Mesenchymal stem cell (in vitro differentiated cells and primary cell): ENCODE results near the gene CFAP97D1.

ENCODE experiments used
- DNase-seq: peaks from one replicate; pipeline ENCODE4 v3.0.0-alpha.2; 2013
- H2AFZ ChIP-seq: one replicate; pipeline ENCODE4 v1.6.1; 2013; ENCODE audit warnings: low read depth, mild to moderate bottlenecking, control low read depth, inconsistent platforms, low read length, moderate library complexity
- H2AK5ac ChIP-seq: 2 replicates; pipeline ENCODE4 v1.6.1; 2013; ENCODE audit warnings: low read length, moderate library complexity, mild to moderate bottlenecking, inconsistent platforms; ENCODE audit not compliant: severe bottlenecking
- H2BK120ac ChIP-seq: one replicate; pipeline ENCODE4 v1.6.1; 2013; ENCODE audit warnings: low read depth, mild to moderate bottlenecking, inconsistent platforms, low read length, moderate library complexity
- H2BK12ac ChIP-seq, 2 experiments: one replicate each; pipeline ENCODE4 v1.6.1; 2013; ENCODE audit warnings: inconsistent platforms in 2 of 2, low read length in 2 of 2, mild to moderate bottlenecking in 2 of 2, moderate library complexity in 2 of 2, control low read depth in 1 of 2
- H2BK15ac ChIP-seq: one replicate; pipeline ENCODE4 v1.6.1; 2013; ENCODE audit warnings: mild to moderate bottlenecking, low read depth, inconsistent platforms; ENCODE audit not compliant: poor library complexity, severe bottlenecking
- H2BK5ac ChIP-seq: 2 replicates; pipeline ENCODE4 v1.6.1; 2013; ENCODE audit warnings: low read depth, mild to moderate bottlenecking, low read length, control low read depth, inconsistent platforms; ENCODE audit not compliant: poor library complexity, severe bottlenecking
- H3K14ac ChIP-seq, 2 experiments: one replicate each; pipeline ENCODE4 v1.6.1; 2013; ENCODE audit warnings: inconsistent platforms in 2 of 2, low read length in 2 of 2, control low read depth in 1 of 2, mild to moderate bottlenecking in 1 of 2, moderate library complexity in 1 of 2
- H3K18ac ChIP-seq, 2 experiments: one replicate each; pipeline ENCODE4 v1.6.1; 2013; ENCODE audit warnings: inconsistent platforms in 2 of 2, low read length in 2 of 2, control low read depth in 1 of 2, low read depth in 1 of 2, mild to moderate bottlenecking in 1 of 2
- H3K23ac ChIP-seq, 2 experiments: one replicate each; pipeline ENCODE4 v1.6.1; 2013; ENCODE audit warnings: inconsistent platforms in 2 of 2, low read length in 2 of 2, mild to moderate bottlenecking in 2 of 2, moderate library complexity in 2 of 2, control low read depth in 1 of 2
- H3K27ac ChIP-seq: 2 replicates; pipeline ENCODE4 v1.5.1; 2013; ENCODE audit warnings: mild to moderate bottlenecking, moderate library complexity, low read length, control low read depth, inconsistent platforms; ENCODE audit not compliant: poor library complexity, severe bottlenecking
- H3K27me3 ChIP-seq, 2 experiments: 2 replicates each; pipeline versions ENCODE4 v1.6.1 to v1.7.0; 2013; ENCODE audit warnings: low read length in 2 of 2, mild to moderate bottlenecking in 2 of 2, moderate library complexity in 2 of 2, control low read depth in 1 of 2, inconsistent platforms in 1 of 2; ENCODE audit not compliant: control insufficient read depth in 1 of 2, insufficient read depth in 1 of 2
- H3K36me3 ChIP-seq, 2 experiments: 2 replicates each; pipeline versions ENCODE4 v1.6.1 to v1.7.0; 2013; ENCODE audit warnings: low read length in 2 of 2, control low read depth in 1 of 2, inconsistent platforms in 1 of 2, low read depth in 1 of 2, mild to moderate bottlenecking in 1 of 2; ENCODE audit not compliant: insufficient read depth in 2 of 2, control insufficient read depth in 1 of 2
- H3K4ac ChIP-seq, 2 experiments: one replicate each; pipeline ENCODE4 v1.6.1; 2013; ENCODE audit warnings: inconsistent platforms in 2 of 2, low read length in 2 of 2, mild to moderate bottlenecking in 2 of 2, moderate library complexity in 2 of 2, control low read depth in 1 of 2, low read depth in 1 of 2
- H3K4me1 ChIP-seq: 2 replicates; pipeline ENCODE4 v1.6.1; 2013; ENCODE audit warnings: low read depth, low read length, control low read depth; ENCODE audit not compliant: control insufficient read depth, insufficient read depth
- H3K4me2 ChIP-seq: 2 replicates; pipeline ENCODE4 v1.6.1; 2013; ENCODE audit warnings: low read length, mild to moderate bottlenecking, inconsistent platforms; ENCODE audit not compliant: poor library complexity, severe bottlenecking
- H3K4me3 ChIP-seq, 2 experiments: 2 replicates each; pipeline versions ENCODE4 v1.5.1 to v1.7.0; 2013; ENCODE audit warnings: low read length in 2 of 2, mild to moderate bottlenecking in 2 of 2, control low read depth in 1 of 2, low read depth in 1 of 2; ENCODE audit not compliant: insufficient read depth in 1 of 2
- H3K79me1 ChIP-seq: replicated peaks from 2 replicates; pipeline ENCODE4 v1.6.1; 2013; ENCODE audit warnings: mild to moderate bottlenecking, control low read depth, low read length, inconsistent platforms; ENCODE audit not compliant: poor library complexity, severe bottlenecking
- H3K9ac ChIP-seq: 2 replicates; pipeline ENCODE4 v1.7.0; 2013; ENCODE audit warnings: mild to moderate bottlenecking, low read length, moderate library complexity
- H3K9me3 ChIP-seq: 2 replicates; pipeline ENCODE4 v1.7.0; 2013; ENCODE audit warnings: mild to moderate bottlenecking, low read length; ENCODE audit not compliant: control insufficient read depth
- H4K8ac ChIP-seq: one replicate; pipeline ENCODE4 v1.6.1; 2013; ENCODE audit warnings: inconsistent platforms, mild to moderate bottlenecking, low read length, moderate library complexity
- H4K91ac ChIP-seq: one replicate; pipeline ENCODE4 v1.6.1; 2013; ENCODE audit warnings: mild to moderate bottlenecking, low read length, inconsistent platforms
- WGBS: methylation state at CpG from one replicate; pipeline ENCODE4 v1.1.7; 2013; ENCODE audit warnings: mixed read lengths; 5-methylcytosine and 5-hydroxymethylcytosine counted together

CFAP97D1 gene

DNA sequence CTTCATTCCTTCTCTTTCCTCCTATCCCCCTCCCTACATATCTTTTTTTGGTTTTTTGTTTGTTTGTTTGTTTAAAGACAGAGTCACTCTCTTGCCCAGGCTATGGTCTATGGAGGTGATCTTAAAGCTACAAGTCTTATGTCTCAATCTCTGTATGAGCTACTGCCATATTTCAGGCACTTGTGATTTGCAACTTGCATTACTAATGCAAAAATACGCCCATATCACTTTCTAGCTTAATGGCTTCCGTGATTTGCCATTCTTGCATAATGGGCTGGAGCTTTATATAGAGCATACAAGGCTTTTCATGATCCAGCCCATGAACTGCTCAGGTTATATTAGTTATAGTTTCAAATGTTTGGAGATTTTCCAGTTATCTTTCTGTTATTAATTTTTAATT is 7.5 kb downstream of the CFAP97D1 start:
- Histone ChIP-seq H3K4me3 (no peak overlapping the region), H3K9ac (no peak overlapping the region)

DNA sequence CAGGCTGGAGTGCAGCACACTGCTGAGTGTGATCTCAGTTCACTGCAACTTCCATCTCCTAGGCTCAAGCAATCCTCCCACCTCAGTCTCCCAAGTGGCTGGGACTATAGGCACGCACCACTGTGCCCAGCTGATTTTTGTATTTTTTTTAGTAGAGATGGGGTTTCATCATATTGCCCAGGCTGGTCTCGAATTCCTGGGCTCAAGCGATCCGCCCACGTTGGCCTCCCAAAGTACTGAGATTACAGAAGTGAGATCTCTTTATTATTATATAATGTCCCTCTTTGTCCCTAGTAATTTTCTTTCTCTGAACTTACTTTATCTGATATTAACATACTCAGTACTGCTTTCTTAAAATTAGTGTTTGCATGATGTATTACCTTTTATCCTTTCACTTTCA is 8.3 kb downstream of the CFAP97D1 start:
- H2BK120ac ChIP-seq, result no peak overlapping the region
- no peak overlapping the region for H3K4me2 ChIP-seq
- H2AK5ac ChIP-seq, result no peak overlapping the region
- no peak overlapping the region for H3K14ac ChIP-seq
- no peak overlapping the region for H3K4me3 ChIP-seq
- H3K79me1 ChIP-seq, result no peaks in the 10 kb centered on the region
- no peak overlapping the region for H4K91ac ChIP-seq
- no peak for DNase-seq
- no peak overlapping the region for H2AFZ ChIP-seq
- H2BK5ac ChIP-seq, result no peak overlapping the region
- WGBS, result no CpG with 5 or more reads among the region's 5 CpGs
- H3K9ac ChIP-seq, result no peak overlapping the region
- no peaks in the 10 kb centered on the region for H3K36me3 ChIP-seq
- no peak overlapping the region for H4K8ac ChIP-seq
- H3K23ac ChIP-seq, result no peak overlapping the region
- no peak overlapping the region for H3K4ac ChIP-seq
- H3K27me3 ChIP-seq, result no peaks in the 10 kb centered on the region
- H3K27ac ChIP-seq, result no peak overlapping the region
- peaks cover 3% of the 10 kb centered on the region for H3K4me1 ChIP-seq
- no peak overlapping the region for H2BK12ac ChIP-seq
- no peak overlapping the region for H2BK15ac ChIP-seq
- no peak overlapping the region for H3K18ac ChIP-seq
- no peaks in the 10 kb centered on the region for H3K9me3 ChIP-seq

More for the DNA sequence above, 7.5 kb downstream of the CFAP97D1 start:
- H2BK12ac ChIP-seq, result no peak overlapping the region
- H2AK5ac ChIP-seq, result no peak overlapping the region
- no peak overlapping the region for H2BK120ac ChIP-seq
- no peak overlapping the region for H4K91ac ChIP-seq
- no peak for DNase-seq
- H3K14ac ChIP-seq, result no peak overlapping the region
- no peak overlapping the region for H2AFZ ChIP-seq
- H2BK5ac ChIP-seq, result no peak overlapping the region
- no peaks in the 10 kb centered on the region for H3K79me1 ChIP-seq
- no peak overlapping the region for H3K4ac ChIP-seq
- no peak overlapping the region for H4K8ac ChIP-seq
- H3K4me2 ChIP-seq, result no peak overlapping the region
- H3K23ac ChIP-seq, result no peak overlapping the region
- H3K4me1 ChIP-seq, result peaks cover 3% of the 10 kb centered on the region
- no peak overlapping the region for H3K27ac ChIP-seq
- peaks cover 0 to 3% of the 10 kb centered on the region in 2 experiments for H3K27me3 ChIP-seq
- H3K9me3 ChIP-seq, result no peaks in the 10 kb centered on the region
- WGBS, result 83% methylated on average over 2 of the region's 2 CpGs
- no peaks in the 10 kb centered on the region for H3K36me3 ChIP-seq
- no peak overlapping the region for H3K18ac ChIP-seq
- H2BK15ac ChIP-seq, result no peak overlapping the region

DNA sequence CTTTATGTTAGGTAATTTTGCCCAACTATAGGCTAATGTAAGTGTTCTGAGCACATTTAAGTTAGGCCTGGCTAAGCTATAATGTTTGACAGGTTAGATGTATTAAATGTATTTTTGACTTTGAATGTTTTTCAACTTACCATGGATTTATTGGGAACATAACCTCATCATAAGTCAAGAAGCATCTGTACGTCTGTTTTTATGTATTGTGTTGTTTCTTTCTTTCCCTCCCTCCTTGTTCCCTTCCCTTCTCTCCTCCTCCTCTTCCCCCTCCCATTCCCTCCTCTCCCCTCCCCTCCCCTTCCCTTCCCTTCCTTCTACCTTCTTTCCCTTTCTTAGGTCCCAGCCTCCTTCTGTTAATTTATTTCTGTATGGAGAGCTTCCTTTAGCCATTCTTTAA is 9.2 kb downstream of the CFAP97D1 start:
- Histone ChIP-seq H3K27me3 (no peaks in the 10 kb centered on the region), H2BK12ac (no peak overlapping the region), H2BK120ac (no peak overlapping the region), H3K23ac (no peak overlapping the region), H3K36me3 (no peaks in the 10 kb centered on the region), H3K9me3 (no peaks in the 10 kb centered on the region), H4K91ac (no peak overlapping the region), H3K14ac (no peak overlapping the region), H2BK5ac (no peak overlapping the region), H3K4me1 (peaks cover 3% of the 10 kb centered on the region), H3K27ac (no peak overlapping the region), H3K4ac (no peak overlapping the region), H3K4me3 (no peak overlapping the region), H2AK5ac (no peak overlapping the region), H3K4me2 (no peak overlapping the region), H2BK15ac (no peak overlapping the region), H3K9ac (no peak overlapping the region), H4K8ac (no peak overlapping the region), H3K79me1 (no peaks in the 10 kb centered on the region), H3K18ac (no peak overlapping the region), H2AFZ (no peak overlapping the region)
- WGBS, result no CpG with 5 or more reads among the region's 1 CpG
- no peak for DNase-seq

DNA sequence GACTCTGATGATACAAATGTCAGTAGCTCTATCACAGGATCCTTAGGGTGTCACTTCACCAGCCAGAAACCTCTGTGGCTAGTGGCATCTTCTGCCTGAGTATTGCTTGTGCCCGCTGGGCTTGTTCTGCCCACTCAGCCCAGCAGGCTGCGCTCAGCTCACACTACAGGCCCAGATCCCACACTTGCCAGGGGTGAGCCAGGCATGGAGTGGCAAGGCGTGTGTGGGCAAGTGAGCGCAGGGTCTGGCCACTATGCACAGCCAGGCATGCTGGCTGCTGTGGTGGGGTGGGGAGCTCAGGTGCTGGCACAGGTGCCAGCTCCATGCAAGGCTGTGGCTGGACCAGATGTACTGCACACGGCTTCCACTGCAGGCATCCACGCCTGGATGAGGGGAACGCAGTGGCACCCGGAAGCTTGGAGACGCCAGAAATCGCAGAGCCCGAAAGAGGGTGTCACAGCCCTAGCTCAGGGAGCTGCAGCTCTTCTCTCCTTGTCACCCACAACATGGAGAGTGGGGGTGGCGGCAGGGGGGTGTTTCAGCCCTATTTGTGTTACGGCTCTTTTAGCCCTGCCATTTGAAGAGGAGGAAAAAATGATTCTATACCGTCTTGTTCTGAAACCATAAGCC is 10.2 kb downstream of the CFAP97D1 start:
- H3K36me3 ChIP-seq, result no peaks in the 10 kb centered on the region
- H4K91ac ChIP-seq, result no peak overlapping the region
- H2AK5ac ChIP-seq, result no peak overlapping the region
- H3K23ac ChIP-seq, result no peak overlapping the region
- H3K9me3 ChIP-seq, result no peaks in the 10 kb centered on the region
- peak overlapping the region in 1 of 2 experiments; percentile 64 for H2BK12ac ChIP-seq
- H3K79me1 ChIP-seq, result no peaks in the 10 kb centered on the region
- no peak overlapping the region for H3K4me3 ChIP-seq
- H3K27ac ChIP-seq, result no peak overlapping the region
- no peak for DNase-seq
- no peak overlapping the region for H2BK15ac ChIP-seq
- WGBS, result 86% methylated on average over 14 of the region's 14 CpGs
- H3K27me3 ChIP-seq, result no peaks in the 10 kb centered on the region
- H3K9ac ChIP-seq, result no peak overlapping the region
- H3K4me1 ChIP-seq, result peaks cover 3% of the 10 kb centered on the region
- no peak overlapping the region for H4K8ac ChIP-seq
- H2AFZ ChIP-seq, result no peak overlapping the region
- H3K4me2 ChIP-seq, result no peak overlapping the region
- no peak overlapping the region for H2BK120ac ChIP-seq
- no peak overlapping the region for H3K4ac ChIP-seq
- peak overlapping the region in 1 of 2 experiments; percentile 30 for H3K18ac ChIP-seq
- H2BK5ac ChIP-seq, result no peak overlapping the region
- H3K14ac ChIP-seq, result peak overlapping the region in 1 of 2 experiments; percentile 96
